Omental fat pad (tissue), 4 donors: ENCODE results near the gene OCSTAMP. TPM values are rescaled to one million over a fixed set of nuclear protein-coding genes. Genes with fewer than 3 reads are reported as not detected.

Experiments used
- ATAC-seq: fragments of 150-250 bp; one replicate; pipeline ENCODE4 v1.9.1; 2016; ENCODE audit warnings: mild to moderate bottlenecking, moderate library complexity; ENCODE audit not compliant: low FRiP score
- DNase-seq: peaks from one replicate; pipeline ENCODE4 v3.0.0-alpha.2; 2019; ENCODE audit warnings: low spot score
- CTCF ChIP-seq, 3 donors: fragments of 450-650 bp; IDR thresholded peaks; one replicate each; pipeline ENCODE4 v1.5.1; 2016 to 2017; ENCODE audit warnings: antibody characterized with exemption in 3 of 3, mild to moderate bottlenecking in 3 of 3, moderate library complexity in 2 of 3
- total RNA-seq, 4 donors: library from RNA; depleted of rRNA; stranded (reverse); fragments of >200 nt; gene quantifications; one replicate each; pipeline ENCODE4 v1.1.0, GENCODE V29; 2016

The OCSTAMP gene
- total RNA-seq, 4 donors from 2014 or later, result 0.24 TPM; not detected in 3

- DNase-seq, result no peak
- no peak for TF ChIP-seq CTCF (IDR thresholded peaks at IDR 0.05)
- ATAC-seq, result no peak
Observed at GRCh38 chr20:46505506-46505905, 44.9 kb downstream of the OCSTAMP start.

- ATAC-seq (no peak), DNase-seq (no peak)
- TF ChIP-seq CTCF (IDR thresholded peaks at IDR 0.05), result no peak
Observed at GRCh38 chr20:46501961-46502360, 48.5 kb downstream of the OCSTAMP start.

- DNase-seq (no peak), ATAC-seq (no peak)
- no peak for TF ChIP-seq CTCF (IDR thresholded peaks at IDR 0.05)
Observed at GRCh38 chr20:46501337-46501942, 49.0 kb downstream of the OCSTAMP start.

GRCh38 chr20:46494077-46494476 is 56.4 kb downstream of the OCSTAMP start:
- no peak for TF ChIP-seq CTCF (IDR thresholded peaks at IDR 0.05)
- DNase-seq (no peak), ATAC-seq (no peak)

- TF ChIP-seq CTCF (IDR thresholded peaks at IDR 0.05), result no peak
- no peak for ATAC-seq
- DNase-seq, result no peak
Observed at GRCh38 chr20:46491354-46491753, 59.1 kb downstream of the OCSTAMP start.

Other genes starting within 250 kb of the OCSTAMP start
- under 1 TPM; 0.24 to 0.46 (median 0.31) TPM for gene CDH22, start 242.2 kb downstream of the OCSTAMP start, total RNA-seq
- gene ELMO2, start 144.0 kb downstream of the OCSTAMP start, total RNA-seq, result 10 to 100 TPM; 30.7 to 57.6 (median 47.4) TPM
- 1 to 10 TPM; 1.2 to 7.3 (median 2.4) TPM for gene ZNF334, start 37.1 kb downstream of the OCSTAMP start, total RNA-seq
- gene SLC13A3, start 100.8 kb upstream of the OCSTAMP start, total RNA-seq, result 1 to 10 TPM; 1.2 to 3.5 (median 1.9) TPM
- 10 to 100 TPM; 14.2 to 26.2 (median 15.7) TPM for gene TP53RK, start 138.8 kb upstream of the OCSTAMP start, total RNA-seq
- 10 to 100 TPM in 3 of 4 donors, 1 to 10 TPM in 1; 5.8 to 28.5 (median 18.7) TPM for gene SLC2A10, start 159.0 kb upstream of the OCSTAMP start, total RNA-seq